ENCODE measurements around the gene TADA2A.
"Not testable (repeated sequence)": the region's sequence is repeated elsewhere in the genome, so short reads cannot be mapped to it uniquely, and the experiment has no call there.

The TADA2A gene

GRCh38 chr17:37490022-37490587 is 83.4 kb downstream of the TADA2A start:
- H3K36me3 Mint-ChIP-seq = no peaks in the 10 kb centered on the region
- peak overlapping the region; percentile 95 for H3K4me3 Mint-ChIP-seq
- peaks cover 21% of the 10 kb centered on the region for H3K4me1 Mint-ChIP-seq
- ATAC-seq = peak; percentile 82
- no peaks in the 10 kb centered on the region for H3K27me3 Mint-ChIP-seq
- H3K9me3 Mint-ChIP-seq = no peaks in the 10 kb centered on the region
- H3K27ac Mint-ChIP-seq = peak overlapping the region; percentile 83

GRCh38 chr17:37490638-37491614 is 84.2 kb downstream of the TADA2A start:
- H3K36me3 Mint-ChIP-seq = no peaks in the 10 kb centered on the region
- no peaks in the 10 kb centered on the region for H3K9me3 Mint-ChIP-seq
- H3K27me3 Mint-ChIP-seq = no peaks in the 10 kb centered on the region
- ATAC-seq = no peak
- H3K4me3 Mint-ChIP-seq = peak overlapping the region; percentile 95
- H3K4me1 Mint-ChIP-seq = peaks cover 21% of the 10 kb centered on the region
- H3K27ac Mint-ChIP-seq = peak overlapping the region; percentile 83

GRCh38 chr17:37492167-37492566 is 85.5 kb downstream of the TADA2A start:
- no peak for ATAC-seq
- Mint-ChIP-seq H3K27me3 (no peaks in the 10 kb centered on the region), H3K4me1 (peaks cover 21% of the 10 kb centered on the region), H3K4me3 (no peak overlapping the region), H3K9me3 (no peaks in the 10 kb centered on the region), H3K27ac (no peak overlapping the region), H3K36me3 (no peaks in the 10 kb centered on the region)

GRCh38 chr17:37493249-37494027 is 86.8 kb downstream of the TADA2A start:
- Mint-ChIP-seq H3K27ac (no peak overlapping the region), H3K9me3 (no peaks in the 10 kb centered on the region), H3K4me1 (peaks cover 21% of the 10 kb centered on the region), H3K36me3 (no peaks in the 10 kb centered on the region), H3K4me3 (no peak overlapping the region), H3K27me3 (no peaks in the 10 kb centered on the region)
- ATAC-seq = no peak

GRCh38 chr17:37494401-37494831 is 87.7 kb downstream of the TADA2A start:
- Mint-ChIP-seq H3K27ac (no peak overlapping the region), H3K4me3 (no peak overlapping the region), H3K36me3 (no peaks in the 10 kb centered on the region), H3K4me1 (peaks cover 21% of the 10 kb centered on the region), H3K9me3 (no peaks in the 10 kb centered on the region), H3K27me3 (no peaks in the 10 kb centered on the region)
- ATAC-seq = no peak

- Mint-ChIP-seq H3K36me3 (no peaks in the 10 kb centered on the region), H3K4me1 (peaks cover 21% of the 10 kb centered on the region), H3K27ac (no peak overlapping the region), H3K9me3 (no peaks in the 10 kb centered on the region), H3K27me3 (no peaks in the 10 kb centered on the region), H3K4me3 (no peak overlapping the region)
- ATAC-seq = no peak
Measured at GRCh38 chr17:37494971-37495370, 88.3 kb downstream of the TADA2A start.

- no peaks in the 10 kb centered on the region for H3K36me3 Mint-ChIP-seq
- H3K4me3 Mint-ChIP-seq = no peak overlapping the region
- no peaks in the 10 kb centered on the region for H3K9me3 Mint-ChIP-seq
- H3K27me3 Mint-ChIP-seq = no peaks in the 10 kb centered on the region
- H3K27ac Mint-ChIP-seq = no peak overlapping the region
- no peaks in the 10 kb centered on the region for H3K4me1 Mint-ChIP-seq
- no peak for ATAC-seq
Measured at GRCh38 chr17:37500378-37500777, 93.7 kb downstream of the TADA2A start.

- no peak overlapping the region for H3K27ac Mint-ChIP-seq
- no peaks in the 10 kb centered on the region for H3K27me3 Mint-ChIP-seq
- no peaks in the 10 kb centered on the region for H3K4me1 Mint-ChIP-seq
- H3K4me3 Mint-ChIP-seq = no peak overlapping the region
- no peak for ATAC-seq
- H3K36me3 Mint-ChIP-seq = no peaks in the 10 kb centered on the region
- H3K9me3 Mint-ChIP-seq = no peaks in the 10 kb centered on the region
Measured at GRCh38 chr17:37502009-37502936, 95.6 kb downstream of the TADA2A start.

- no peak for ATAC-seq
- H3K36me3 Mint-ChIP-seq = no peaks in the 10 kb centered on the region
- no peak overlapping the region for H3K4me3 Mint-ChIP-seq
- no peaks in the 10 kb centered on the region for H3K4me1 Mint-ChIP-seq
- H3K9me3 Mint-ChIP-seq = no peaks in the 10 kb centered on the region
- no peak overlapping the region for H3K27ac Mint-ChIP-seq
- H3K27me3 Mint-ChIP-seq = no peaks in the 10 kb centered on the region
Measured at GRCh38 chr17:37503148-37503547, 96.5 kb downstream of the TADA2A start.

- H3K9me3 Mint-ChIP-seq = no peaks in the 10 kb centered on the region
- H3K36me3 Mint-ChIP-seq = no peaks in the 10 kb centered on the region
- H3K4me3 Mint-ChIP-seq = no peak overlapping the region
- peaks cover 4% of the 10 kb centered on the region for H3K4me1 Mint-ChIP-seq
- no peaks in the 10 kb centered on the region for H3K27me3 Mint-ChIP-seq
- no peak for ATAC-seq
- H3K27ac Mint-ChIP-seq = no peak overlapping the region
Measured at GRCh38 chr17:37505333-37505732, 98.6 kb downstream of the TADA2A start.

GRCh38 chr17:37506678-37507077 is 100.0 kb downstream of the TADA2A start:
- no peaks in the 10 kb centered on the region for H3K27me3 Mint-ChIP-seq
- no peak overlapping the region for H3K27ac Mint-ChIP-seq
- ATAC-seq = no peak
- H3K4me3 Mint-ChIP-seq = no peak overlapping the region
- no peaks in the 10 kb centered on the region for H3K36me3 Mint-ChIP-seq
- H3K4me1 Mint-ChIP-seq = peaks cover 8% of the 10 kb centered on the region
- H3K9me3 Mint-ChIP-seq = no peaks in the 10 kb centered on the region

- no peak overlapping the region for H3K4me3 Mint-ChIP-seq
- no peaks in the 10 kb centered on the region for H3K9me3 Mint-ChIP-seq
- ATAC-seq = no peak
- H3K36me3 Mint-ChIP-seq = peaks cover under 1% of the 10 kb centered on the region
- no peaks in the 10 kb centered on the region for H3K27me3 Mint-ChIP-seq
- no peak overlapping the region for H3K27ac Mint-ChIP-seq
- H3K4me1 Mint-ChIP-seq = peaks cover 8% of the 10 kb centered on the region
Measured at GRCh38 chr17:37507111-37507510, 100.4 kb downstream of the TADA2A start.

GRCh38 chr17:37510056-37510455 is 103.4 kb downstream of the TADA2A start:
- peaks cover 8% of the 10 kb centered on the region for H3K4me1 Mint-ChIP-seq
- no peak overlapping the region for H3K4me3 Mint-ChIP-seq
- H3K27me3 Mint-ChIP-seq = no peaks in the 10 kb centered on the region
- no peak overlapping the region for H3K27ac Mint-ChIP-seq
- H3K9me3 Mint-ChIP-seq = no peaks in the 10 kb centered on the region
- peaks cover 13% of the 10 kb centered on the region for H3K36me3 Mint-ChIP-seq
- ATAC-seq = no peak

GRCh38 chr17:37511642-37512041 is 105.0 kb downstream of the TADA2A start:
- H3K27me3 Mint-ChIP-seq, ATAC-seq, H3K4me1 Mint-ChIP-seq, H3K9me3 Mint-ChIP-seq, H3K4me3 Mint-ChIP-seq, H3K27ac Mint-ChIP-seq: not testable (repeated sequence)
- peaks cover 13% of the 10 kb centered on the region for H3K36me3 Mint-ChIP-seq

Measured in stimulated activated memory B cell treated with anti-CD40 and anti-IgM and Interleukin-4, amounts not matched to agents 10 μg/mL and 1 μg/mL and 100 μg/mL, for 72 hours (primary cell).